Suppressor macrophage treated with lipopolysaccharide for 1 hour (primary cell): ENCODE results near the gene NUDT3.
"Not testable (repeated sequence)": the region's sequence is repeated elsewhere in the genome, so short reads cannot be mapped to it uniquely, and the experiment has no call there.

Experiments
- DNase-seq, 3 donors: peaks; one replicate each; pipeline ENCODE4 v3.0.0-alpha.2; 2020 to 2022

Gene NUDT3

GRCh38 chr6:34391786-34392496 lies 528 bp downstream of the NUDT3 start:
- DNase-seq, result peak; percentile 78 to 88 (median 85)

GRCh38 chr6:34391473-34391785 lies 1.0 kb downstream of the NUDT3 start:
- DNase-seq, result no peak

- DNase-seq, result peak; percentile 67 to 71 (median 71)
Observed at GRCh38 chr6:34390531-34391472, 1.7 kb downstream of the NUDT3 start.

DNA sequence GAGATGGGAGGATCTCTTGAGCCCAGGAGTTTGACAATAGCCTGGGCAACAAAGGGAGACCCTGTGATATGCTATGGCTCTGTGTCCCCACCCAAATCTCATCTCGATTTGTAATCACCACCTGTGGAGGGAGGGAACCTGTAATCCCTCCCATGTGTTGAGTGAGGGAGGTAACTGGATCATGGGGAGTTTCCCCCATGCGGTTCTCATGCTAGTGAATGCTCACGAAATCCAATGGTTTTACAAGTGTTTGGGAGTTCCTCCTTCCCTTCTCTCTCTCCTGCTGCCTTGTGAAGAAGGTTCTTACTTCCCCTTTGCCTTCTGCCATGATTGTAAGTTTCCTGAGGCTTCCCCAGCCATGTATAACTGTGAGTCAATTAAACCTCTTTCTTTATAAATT lies 3.4 kb downstream of the NUDT3 start:
- DNase-seq, result peak; percentile 33 to 57 (median 41)

- DNase-seq, result no peak
Observed at GRCh38 chr6:34388421-34388820, 4.0 kb downstream of the NUDT3 start.

DNA sequence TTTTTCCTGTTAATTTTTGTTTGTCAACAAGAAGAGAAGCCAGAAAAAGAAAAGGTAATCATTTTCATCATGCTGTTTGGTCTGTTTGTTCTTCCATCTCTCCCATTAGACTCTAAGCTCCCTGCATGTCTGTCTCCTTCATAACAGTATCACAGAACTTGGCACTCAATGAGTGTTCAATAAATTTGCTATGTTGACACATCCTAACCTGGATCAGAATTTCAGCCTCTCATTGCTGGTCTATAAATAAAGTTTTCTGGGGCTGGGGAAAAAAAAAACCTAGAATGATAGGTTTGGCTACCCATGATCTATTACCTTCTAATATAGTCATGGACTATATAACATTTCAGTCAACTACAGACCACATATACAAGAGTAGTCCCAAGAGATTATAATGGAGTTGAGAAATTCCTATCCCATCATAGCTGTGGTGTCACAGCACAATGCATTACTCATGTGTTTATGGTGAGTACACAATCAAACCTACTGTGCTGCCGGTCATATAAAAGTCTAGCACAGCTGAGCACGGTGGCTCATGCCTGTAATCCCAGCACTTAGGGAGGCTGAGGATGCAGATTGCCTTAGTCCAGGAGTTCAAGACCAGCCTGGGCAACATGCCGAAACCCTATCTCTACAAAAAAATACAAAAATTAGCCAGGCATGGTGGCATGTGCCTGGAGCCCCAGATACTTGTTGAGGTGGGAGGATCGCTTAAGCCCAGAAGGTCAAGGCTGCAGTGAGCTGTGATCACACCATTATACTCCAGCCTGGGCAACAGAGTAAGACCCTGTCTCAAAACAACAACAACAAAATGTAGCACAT lies 5.9 kb downstream of the NUDT3 start:
- DNase-seq, result peak; percentile 42 to 78 (median 63)

DNA sequence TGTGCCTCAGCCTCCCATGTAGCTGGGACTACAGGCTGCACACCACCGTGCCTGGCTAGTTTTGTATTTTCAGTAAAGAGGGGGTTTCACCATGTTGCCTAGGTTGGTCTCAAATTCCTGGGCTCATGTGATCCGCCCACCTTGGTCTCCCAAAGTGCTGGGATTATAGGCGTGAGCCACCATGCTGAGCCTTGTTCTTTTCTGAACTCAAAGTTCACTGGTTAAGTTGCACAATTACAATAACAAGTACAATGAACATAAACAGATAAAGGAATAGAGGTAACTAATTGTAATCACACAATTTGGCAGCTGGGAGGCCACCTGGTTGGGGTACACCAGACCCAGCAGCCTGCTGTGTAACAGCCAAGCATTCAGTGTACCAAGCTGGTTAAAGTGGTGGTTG lies 6.7 kb downstream of the NUDT3 start:
- no peak for DNase-seq

DNA sequence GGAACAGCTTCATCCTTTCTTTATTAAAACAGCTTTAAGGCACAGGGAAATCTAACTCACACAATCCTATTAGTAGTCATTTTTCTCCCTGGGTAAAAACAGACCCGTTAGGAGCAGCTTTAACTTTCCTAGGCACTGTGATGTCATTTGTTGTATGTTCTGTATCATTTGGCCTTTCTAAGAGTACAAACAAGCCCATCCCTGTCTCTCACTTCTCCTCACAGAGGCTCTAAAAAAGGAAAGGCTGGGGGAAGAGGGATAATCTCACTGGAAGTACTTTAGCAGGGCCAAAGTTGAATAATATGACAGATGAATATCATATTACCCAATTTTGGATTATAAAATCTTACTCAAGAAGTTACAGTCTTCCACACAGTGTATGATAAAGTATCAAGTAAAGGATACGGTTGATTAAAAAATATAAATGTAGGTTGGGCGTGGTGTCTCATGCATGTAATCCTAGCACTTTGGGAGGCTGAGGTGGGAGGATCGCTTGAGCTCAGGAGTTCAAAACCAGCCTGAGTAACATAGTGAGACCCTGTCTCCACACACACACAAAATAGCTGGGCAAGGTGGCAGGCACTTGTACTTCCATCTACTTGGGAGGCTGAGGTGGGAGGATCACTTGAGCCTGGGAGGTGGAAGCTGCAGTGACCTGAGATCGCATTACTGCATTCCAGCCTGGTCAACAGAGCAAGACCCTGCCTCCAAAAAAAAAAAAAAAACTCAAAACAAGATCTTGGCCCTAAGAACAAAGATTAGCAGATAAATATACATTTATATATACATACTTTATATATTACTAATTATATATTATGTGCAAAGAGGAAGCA lies 7.9 kb downstream of the NUDT3 start:
- peak in 1 of 3 donors; percentile 51 for DNase-seq

GRCh38 chr6:34383656-34384320 lies 8.7 kb downstream of the NUDT3 start:
- DNase-seq, result peak; percentile 41 to 74 (median 53)

DNA sequence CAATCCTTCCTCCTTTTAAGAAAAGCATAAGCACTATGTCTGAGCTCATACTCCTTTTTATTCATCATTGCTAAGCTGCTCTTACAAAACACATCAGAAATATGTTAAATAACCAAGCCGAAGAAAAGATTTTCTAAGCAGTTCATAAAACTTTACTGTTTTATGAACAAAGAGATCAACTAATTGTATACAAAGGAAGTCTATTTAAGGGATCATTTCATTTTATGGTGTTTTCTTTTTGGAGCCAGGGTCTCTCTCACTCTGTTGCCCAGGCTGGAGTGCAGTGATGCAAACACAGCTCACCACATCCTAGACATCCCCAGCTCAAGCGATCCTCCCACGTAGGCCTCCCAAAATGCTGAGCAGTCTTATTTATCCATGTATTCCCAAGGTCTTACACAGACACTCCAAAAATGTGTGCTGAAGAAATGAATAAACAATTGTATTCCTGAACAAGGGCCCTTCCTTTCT lies 9.3 kb downstream of the NUDT3 start:
- peak; percentile 44 to 59 (median 47) for DNase-seq

GRCh38 chr6:34381081-34381480 lies 11.4 kb downstream of the NUDT3 start:
- DNase-seq, result peak; percentile 59 to 61 (median 59)

- DNase-seq, result no peak
Observed at GRCh38 chr6:34378470-34378869, 14.0 kb downstream of the NUDT3 start.

DNA sequence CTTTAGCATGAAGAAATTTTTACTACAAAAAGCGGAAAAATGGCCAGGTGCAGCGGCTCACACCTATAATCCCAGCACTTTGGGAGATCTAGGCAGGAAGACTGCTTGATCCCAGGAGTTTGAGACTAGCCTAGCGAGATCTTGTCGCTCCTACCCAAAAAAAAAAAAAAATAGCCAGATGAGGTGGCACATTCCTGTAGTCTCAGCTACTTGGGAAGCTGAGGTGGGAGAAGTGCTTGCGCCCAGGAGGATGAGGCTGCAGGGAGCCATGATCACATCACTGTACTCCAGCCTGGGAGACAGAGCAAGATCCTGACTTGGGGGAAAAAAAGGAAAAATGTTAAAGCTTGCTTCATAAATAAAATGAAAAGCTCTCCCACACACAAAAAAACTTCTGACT lies 14.5 kb downstream of the NUDT3 start:
- DNase-seq, result no peak

GRCh38 chr6:34377571-34377970 lies 14.9 kb downstream of the NUDT3 start:
- DNase-seq, result not testable (repeated sequence)

DNA sequence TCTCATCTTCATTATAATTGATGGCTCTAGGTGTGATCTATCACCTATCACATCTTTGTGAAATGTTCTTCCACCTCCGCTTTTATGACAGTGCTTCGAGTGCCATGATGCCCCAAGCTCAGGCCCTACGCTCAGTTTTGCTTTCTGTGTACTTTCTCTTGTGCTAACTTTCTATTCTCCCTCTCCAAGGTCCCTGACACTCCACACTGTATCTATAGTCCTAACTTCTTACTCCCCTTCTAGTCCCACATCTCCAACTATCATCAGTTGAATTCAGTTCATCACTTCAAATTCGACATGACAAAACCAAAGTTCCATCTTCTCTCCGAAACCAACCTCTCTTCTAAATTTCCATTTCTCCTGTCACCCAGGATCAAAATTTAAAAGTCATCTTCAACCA lies 16.6 kb downstream of the NUDT3 start:
- DNase-seq, result no peak

- DNase-seq, result no peak
Observed at GRCh38 chr6:34374508-34374907, 18.0 kb downstream of the NUDT3 start.

DNA sequence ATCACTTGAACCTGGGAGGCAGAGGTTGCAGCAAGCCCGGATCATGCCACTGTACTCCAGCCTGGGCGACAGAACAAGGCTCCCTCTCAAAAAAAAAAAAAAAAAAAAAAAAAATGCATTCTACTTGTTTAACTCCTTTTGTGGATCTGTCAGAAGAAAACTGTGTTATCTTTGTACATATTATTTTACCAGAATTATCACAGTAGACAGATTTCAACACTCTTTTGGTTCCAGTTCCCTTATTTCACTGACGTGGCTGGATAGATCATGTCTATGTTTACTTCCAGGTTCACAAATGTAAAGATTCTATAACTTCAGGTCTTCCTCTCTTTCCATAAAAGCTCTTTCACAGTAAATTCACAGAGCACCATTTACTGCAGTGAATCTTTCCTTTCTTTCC lies 18.4 kb downstream of the NUDT3 start:
- peak; percentile 50 to 79 (median 77) for DNase-seq

DNA sequence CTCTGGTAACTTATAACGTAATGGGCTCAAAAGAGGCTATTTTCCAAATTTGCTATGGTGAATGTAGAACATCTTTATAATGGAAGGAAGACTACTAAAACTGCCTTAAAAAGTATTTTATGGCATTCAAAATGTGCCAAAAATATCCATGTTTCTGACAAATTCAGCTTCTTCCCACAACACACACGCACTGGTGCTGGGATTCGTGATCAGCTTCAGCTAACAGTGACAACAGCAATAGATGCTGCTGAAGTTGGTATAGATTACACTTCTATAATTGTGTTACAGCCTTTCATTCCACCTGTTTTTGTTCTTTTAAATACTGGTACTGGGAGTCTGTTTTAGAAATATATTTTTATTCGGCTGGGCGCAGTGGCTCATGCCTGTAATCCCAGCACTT lies 19.0 kb downstream of the NUDT3 start:
- DNase-seq, result no peak

- DNase-seq, result not testable (repeated sequence)
Observed at GRCh38 chr6:34371865-34372264, 20.6 kb downstream of the NUDT3 start.

GRCh38 chr6:34370361-34370760 lies 22.1 kb downstream of the NUDT3 start:
- peak; percentile 50 to 68 (median 64) for DNase-seq

- DNase-seq, result no peak
Observed at GRCh38 chr6:34369385-34369784, 23.1 kb downstream of the NUDT3 start.

- DNase-seq, result no peak
Observed at GRCh38 chr6:34366639-34366921, 25.9 kb downstream of the NUDT3 start.
